HepG2 (cell line): ENCODE data around the gene HMGCR.

Source experiments
- BHLHE40 ChIP-seq: IDR thresholded peaks from 2 replicates; pipeline ENCODE4 v1.6.1; 2011; ENCODE audit warnings: low read length, improper control_type of control experiment
- BRCA1 ChIP-seq: sonication (generic); formaldehyde crosslinking; IDR thresholded peaks from 2 replicates; pipeline ENCODE4 v1.4.0; 2020; ENCODE audit warnings: missing genetic modification reagents
- CTCF ChIP-seq: sonication (generic); formaldehyde crosslinking; IDR thresholded peaks from 2 replicates; pipeline ENCODE4 v1.5.0; 2020; ENCODE audit warnings: mild to moderate bottlenecking, missing genetic modification reagents, moderate library complexity
- PHF21A ChIP-seq: sonication (generic); formaldehyde crosslinking; IDR thresholded peaks from 2 replicates; pipeline ENCODE4 v1.5.0; 2020; ENCODE audit warnings: mild to moderate bottlenecking, missing genetic modification reagents
- RFXANK ChIP-seq: IDR thresholded peaks from 2 replicates; pipeline ENCODE4 v1.6.1; 2016
- SMARCC2 ChIP-seq: fragments of 450-650 bp; IDR thresholded peaks from 2 replicates; pipeline ENCODE4 v1.6.1; 2017; ENCODE audit warnings: antibody characterized with exemption, mild to moderate bottlenecking
- SMC3 ChIP-seq: IDR thresholded peaks from 2 replicates; pipeline ENCODE4 v1.6.1; 2011; ENCODE audit warnings: low read length, improper control_type of control experiment
- SPEN ChIP-seq: sonication (generic); formaldehyde crosslinking; IDR thresholded peaks from 2 replicates; pipeline ENCODE4 v1.5.1; 2020; ENCODE audit warnings: low read depth, mild to moderate bottlenecking, missing genetic modification reagents
- STAG1 ChIP-seq: sonication (generic); formaldehyde crosslinking; IDR thresholded peaks from 2 replicates; pipeline ENCODE4 v1.4.0; 2020; ENCODE audit warnings: missing genetic modification reagents

- TF ChIP-seq STAG1 (CRISPR knock-in tag), result no peak
- no peak for TF ChIP-seq SMARCC2
- TF ChIP-seq BRCA1 (CRISPR knock-in tag), result no peak
- TF ChIP-seq RFXANK (CRISPR knock-in tag), result no peak
- no peak for TF ChIP-seq PHF21A
- no peak for TF ChIP-seq SMC3
- TF ChIP-seq CTCF (CRISPR knock-in tag), result no peak
- TF ChIP-seq BHLHE40, result no peak
- no peak for TF ChIP-seq SPEN (CRISPR knock-in tag)
Observed at GRCh38 chr5:75306746-75307145, 30.3 kb upstream of the HMGCR start.
